A549 (cell line): ENCODE measurements around the gene SP100.
"Not testable (repeated sequence)": the region's sequence is repeated elsewhere in the genome, so short reads cannot be mapped to it uniquely, and the experiment has no call there.

ENCODE experiments used
- KDM1A ChIP-seq: fragments of 200-600 bp; sonication (generic); IDR thresholded peaks from 2 replicates; pipeline ENCODE4 v1.6.1; 2016; ENCODE audit warnings: low read depth, mild to moderate bottlenecking
- NFE2L2 ChIP-seq: fragments of 150-350 bp; conservative IDR thresholded peaks from 2 replicates; pipeline ENCODE4 v1.6.1; 2014; ENCODE audit warnings: low read length
- POLR2A ChIP-seq: IDR thresholded peaks from 2 replicates; pipeline ENCODE4 v1.6.1; 2012; ENCODE audit warnings: mild to moderate bottlenecking, low read length
- RFX5 ChIP-seq: fragments of 450-650 bp; IDR thresholded peaks from 2 replicates; pipeline ENCODE4 v1.7.1; 2014; ENCODE audit warnings: antibody characterized with exemption, mild to moderate bottlenecking, moderate library complexity
- TF ChIP-seq, protein P1 (sequence below): fragments of >200 bp; sonication (Bioruptor Twin); formaldehyde crosslinking; IDR thresholded peaks from 3 replicates; pipeline ENCODE4 v1.5.1; 2016
- TF ChIP-seq, protein P2 (sequence below): fragments of 450-650 bp; IDR thresholded peaks from 2 replicates; pipeline ENCODE4 v1.6.1; 2014; ENCODE audit warnings: antibody characterized with exemption

DNA sequence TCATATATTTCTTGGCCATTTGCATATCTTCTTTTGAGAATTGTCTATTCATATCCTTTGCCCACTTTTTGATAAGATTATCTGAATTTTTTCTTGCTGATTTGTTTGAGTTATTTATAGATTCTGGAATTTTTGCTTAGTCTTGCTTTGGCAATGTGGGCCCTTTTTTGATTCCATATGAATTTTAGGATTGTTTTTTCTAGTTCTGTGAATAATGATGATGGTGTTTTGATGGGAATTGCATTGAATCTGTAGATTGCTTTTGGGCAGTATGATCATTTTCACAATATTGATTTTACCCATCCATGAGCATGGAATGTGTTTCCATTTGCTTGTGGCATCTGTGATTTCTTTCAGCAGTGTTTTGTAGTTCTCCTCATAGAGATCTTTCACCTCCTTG, 23.1 kb downstream of the SP100 start:
- TF ChIP-seq RFX5, NFE2L2, POLR2A, KDM1A: not testable (repeated sequence)
- TF ChIP-seq, protein P1, sequence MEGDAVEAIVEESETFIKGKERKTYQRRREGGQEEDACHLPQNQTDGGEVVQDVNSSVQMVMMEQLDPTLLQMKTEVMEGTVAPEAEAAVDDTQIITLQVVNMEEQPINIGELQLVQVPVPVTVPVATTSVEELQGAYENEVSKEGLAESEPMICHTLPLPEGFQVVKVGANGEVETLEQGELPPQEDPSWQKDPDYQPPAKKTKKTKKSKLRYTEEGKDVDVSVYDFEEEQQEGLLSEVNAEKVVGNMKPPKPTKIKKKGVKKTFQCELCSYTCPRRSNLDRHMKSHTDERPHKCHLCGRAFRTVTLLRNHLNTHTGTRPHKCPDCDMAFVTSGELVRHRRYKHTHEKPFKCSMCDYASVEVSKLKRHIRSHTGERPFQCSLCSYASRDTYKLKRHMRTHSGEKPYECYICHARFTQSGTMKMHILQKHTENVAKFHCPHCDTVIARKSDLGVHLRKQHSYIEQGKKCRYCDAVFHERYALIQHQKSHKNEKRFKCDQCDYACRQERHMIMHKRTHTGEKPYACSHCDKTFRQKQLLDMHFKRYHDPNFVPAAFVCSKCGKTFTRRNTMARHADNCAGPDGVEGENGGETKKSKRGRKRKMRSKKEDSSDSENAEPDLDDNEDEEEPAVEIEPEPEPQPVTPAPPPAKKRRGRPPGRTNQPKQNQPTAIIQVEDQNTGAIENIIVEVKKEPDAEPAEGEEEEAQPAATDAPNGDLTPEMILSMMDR, result not testable (repeated sequence)
- TF ChIP-seq, protein P2, sequence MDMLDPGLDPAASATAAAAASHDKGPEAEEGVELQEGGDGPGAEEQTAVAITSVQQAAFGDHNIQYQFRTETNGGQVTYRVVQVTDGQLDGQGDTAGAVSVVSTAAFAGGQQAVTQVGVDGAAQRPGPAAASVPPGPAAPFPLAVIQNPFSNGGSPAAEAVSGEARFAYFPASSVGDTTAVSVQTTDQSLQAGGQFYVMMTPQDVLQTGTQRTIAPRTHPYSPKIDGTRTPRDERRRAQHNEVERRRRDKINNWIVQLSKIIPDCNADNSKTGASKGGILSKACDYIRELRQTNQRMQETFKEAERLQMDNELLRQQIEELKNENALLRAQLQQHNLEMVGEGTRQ, result not testable (repeated sequence)
